ENCODE data around the gene LMBR1.

GRCh38 chr7:156940421-156941122 is 47.6 kb upstream of the LMBR1 start:
- no peak for TF ChIP-seq POLR2A (IDR thresholded peaks at IDR 0.05; ENCODE audit: low read depth, low read length)
- TF ChIP-seq POLR2AphosphoS5 (IDR thresholded peaks at IDR 0.05; ENCODE audit: low read depth, low read length) = no peak

Data from GM12891 (cell line).